HG02981 (cell line): ENCODE measurements around the gene CASTOR1.

Source experiments
- ATAC-seq: cut with Tn5 transposase; IDR thresholded peaks from one replicate; pipeline ENCODE4 v1.9.1; 2021; ENCODE audit warnings: mild to moderate bottlenecking, moderate library complexity; ENCODE audit not compliant: unreplicated experiment

Gene CASTOR1

DNA sequence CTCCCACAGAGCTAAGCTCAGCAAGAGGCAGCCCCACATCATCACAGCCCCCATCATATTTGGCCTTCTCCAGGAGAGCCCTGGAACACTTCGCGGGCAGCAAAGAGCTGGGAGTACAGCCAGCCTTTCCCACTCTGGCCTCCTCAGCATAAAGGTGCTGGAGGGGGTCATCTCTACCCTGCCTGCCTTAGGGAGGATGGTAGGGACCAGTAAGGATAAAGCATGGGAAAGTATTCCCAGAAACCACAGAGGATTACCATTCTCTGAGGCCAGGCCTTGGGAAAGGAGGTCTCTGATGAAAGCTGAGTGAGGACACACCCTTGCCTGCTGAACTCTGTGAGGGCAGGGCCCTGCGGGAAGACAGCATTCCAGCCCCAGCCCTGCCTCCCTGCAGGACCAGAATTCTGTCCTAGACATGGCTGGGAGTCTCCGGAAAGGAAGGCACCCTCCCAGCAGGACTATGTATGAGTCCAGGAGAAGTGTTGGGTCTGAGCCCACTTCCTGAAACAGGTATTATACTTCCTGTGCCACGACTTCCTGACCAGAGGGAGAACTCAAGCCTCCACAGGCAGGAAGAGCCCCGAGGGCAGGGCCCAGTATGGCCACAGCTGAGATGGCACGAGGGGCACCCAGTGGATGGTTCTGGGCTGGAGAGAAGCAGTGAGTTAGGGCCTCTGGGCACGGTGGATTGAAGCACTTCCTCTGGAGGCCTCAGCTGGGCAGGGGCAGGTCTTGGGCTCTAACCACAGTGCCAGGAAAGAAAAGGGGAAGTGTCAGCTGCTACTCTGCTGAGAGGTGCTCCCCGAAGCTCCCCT is 12.9 kb upstream of the CASTOR1 start:
- no peak for ATAC-seq

DNA sequence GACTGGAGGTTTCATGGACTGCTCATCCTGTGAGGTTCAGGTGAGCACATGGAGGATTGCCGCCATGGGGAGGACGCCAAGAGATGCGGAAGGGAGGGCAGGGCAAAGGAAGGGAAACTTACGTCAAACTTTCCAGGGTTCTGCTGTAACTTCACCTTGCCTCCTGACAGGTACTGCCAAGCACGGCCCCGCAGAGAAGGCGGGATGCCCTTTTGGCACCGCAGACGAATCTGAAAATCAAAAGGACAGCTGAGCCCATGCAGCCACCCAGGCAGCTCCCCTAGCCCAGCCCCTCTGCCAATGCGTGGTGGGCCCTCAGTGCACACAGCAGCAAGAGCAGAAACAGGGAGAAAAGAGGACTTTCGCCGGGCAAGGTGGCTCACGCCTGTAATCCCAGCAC is 10.0 kb upstream of the CASTOR1 start:
- ATAC-seq = no peak

DNA sequence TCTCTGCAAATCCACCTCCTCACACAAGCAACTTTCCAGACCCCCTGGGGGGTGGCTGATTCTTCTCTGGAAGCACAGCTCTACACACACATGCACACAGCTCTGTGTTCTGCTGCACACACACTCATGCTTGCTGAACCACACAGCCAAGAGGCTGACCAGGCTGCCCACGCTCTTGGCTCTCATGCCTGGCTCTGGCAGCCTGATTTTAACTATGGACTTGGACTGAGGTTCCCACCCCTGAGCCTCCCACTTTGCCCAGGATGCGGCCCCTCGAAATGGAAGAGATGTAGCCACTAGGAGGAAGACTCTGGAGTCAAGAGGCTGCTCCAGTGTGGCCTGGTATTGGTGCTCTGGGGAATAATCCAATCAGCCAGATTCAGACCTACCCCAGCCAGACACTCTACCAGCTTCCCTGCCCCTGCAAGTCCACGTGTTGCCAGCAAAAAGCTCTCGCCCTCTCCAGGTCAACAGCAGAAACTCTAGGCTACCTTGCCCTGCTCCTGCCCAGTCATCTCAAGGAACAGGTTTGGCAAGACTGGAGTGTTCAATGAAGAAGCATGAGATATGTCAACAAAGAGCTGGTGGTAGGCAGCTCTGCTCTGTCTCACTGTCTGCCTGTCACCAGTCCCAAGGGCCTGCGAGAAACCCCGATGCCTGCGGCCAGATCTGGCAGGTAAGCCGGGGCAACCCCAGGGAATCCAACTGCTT is 8.8 kb upstream of the CASTOR1 start:
- no peak for ATAC-seq

DNA sequence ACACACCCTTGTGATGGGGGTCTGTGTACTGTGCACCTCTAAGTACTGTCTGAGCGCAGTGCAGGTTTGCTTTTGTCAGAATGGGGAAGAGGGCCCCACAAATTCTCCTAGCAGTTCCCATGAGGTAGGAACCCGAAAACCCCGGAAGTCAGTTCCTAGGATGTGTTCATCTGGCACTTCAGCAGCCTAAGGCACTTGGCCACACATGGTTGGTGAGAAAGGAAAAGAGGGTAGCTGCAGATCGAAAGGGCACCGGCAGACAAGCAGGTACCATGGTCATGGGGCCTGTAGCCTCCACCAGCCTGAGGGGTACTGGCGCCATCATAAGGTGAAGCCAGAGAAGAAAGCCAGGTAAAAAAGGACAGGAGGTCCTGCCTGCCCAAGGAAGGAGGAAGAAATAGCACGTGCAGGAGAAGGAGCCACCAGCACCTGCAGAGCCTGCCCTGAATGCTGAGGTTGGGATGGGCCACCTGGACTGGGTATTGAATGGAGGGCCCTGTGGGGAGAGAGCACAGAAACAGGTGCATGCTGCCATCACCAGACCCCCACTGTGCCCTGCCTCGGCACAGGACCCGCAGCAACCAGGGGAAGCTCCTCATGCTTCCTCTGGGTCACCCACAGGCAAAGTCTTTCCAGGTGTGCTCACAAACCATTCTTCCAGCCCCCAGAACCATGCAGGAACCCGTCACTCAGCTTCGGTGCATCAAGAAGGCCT is 8.1 kb upstream of the CASTOR1 start:
- ATAC-seq = no peak

DNA sequence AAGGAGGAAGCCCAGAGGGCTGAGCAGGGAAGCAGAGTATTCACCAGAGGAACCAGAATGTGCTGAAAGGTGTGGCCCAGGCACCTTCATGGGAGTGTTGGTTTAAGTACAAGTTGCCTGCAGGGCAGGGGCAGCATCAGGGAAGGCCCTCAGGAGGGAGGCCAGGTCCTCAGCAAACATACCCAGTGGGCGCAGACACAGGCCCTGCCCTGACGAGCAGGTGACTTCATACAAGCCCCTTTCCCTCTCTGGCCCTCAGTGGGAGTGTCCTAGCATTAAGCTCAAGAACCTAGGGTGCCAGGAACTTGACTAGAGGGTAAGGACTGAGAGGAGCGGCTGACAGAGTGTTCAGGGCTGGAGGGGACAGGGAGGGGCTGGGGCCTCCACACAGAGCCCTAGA is 7.5 kb upstream of the CASTOR1 start:
- ATAC-seq = no peak

DNA sequence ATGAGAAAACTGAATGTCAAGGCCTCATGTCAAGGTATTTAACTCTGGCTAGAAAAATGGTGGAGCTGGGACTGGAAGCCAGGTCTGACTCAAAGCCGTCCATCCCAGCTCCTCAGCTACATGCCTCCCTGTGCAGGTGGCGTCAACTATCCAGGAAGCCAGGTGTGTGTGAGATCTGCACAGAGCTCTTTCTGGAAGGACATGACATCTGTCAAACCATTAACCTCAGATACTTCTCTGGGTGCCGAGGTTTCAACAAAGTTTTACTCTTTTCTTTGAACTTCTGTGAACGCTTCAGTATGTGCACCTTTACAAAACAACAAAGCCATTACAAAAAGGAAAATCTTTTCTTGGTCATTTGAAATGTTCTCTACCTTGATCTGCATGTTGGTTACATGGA is 7.0 kb upstream of the CASTOR1 start:
- no peak for ATAC-seq

DNA sequence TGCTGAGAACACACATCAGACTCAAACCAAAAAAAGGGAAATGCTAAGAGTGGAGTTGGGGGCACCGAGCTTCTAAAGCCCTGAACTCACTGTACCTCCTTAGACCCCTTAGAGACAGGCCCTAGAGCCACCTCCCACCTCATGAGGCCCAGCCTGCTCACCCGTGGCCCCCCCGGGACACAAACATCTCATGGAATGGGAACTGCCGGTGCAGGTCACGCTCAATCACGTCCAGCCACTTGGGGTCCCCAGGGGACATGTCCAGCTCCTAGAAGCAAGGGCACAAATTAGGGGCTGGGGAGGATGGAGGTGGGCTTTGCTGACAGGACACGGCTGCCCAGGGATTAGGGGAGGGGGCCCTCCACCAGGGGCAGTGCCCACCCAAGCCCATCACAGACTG is 6.3 kb upstream of the CASTOR1 start:
- no peak for ATAC-seq

DNA sequence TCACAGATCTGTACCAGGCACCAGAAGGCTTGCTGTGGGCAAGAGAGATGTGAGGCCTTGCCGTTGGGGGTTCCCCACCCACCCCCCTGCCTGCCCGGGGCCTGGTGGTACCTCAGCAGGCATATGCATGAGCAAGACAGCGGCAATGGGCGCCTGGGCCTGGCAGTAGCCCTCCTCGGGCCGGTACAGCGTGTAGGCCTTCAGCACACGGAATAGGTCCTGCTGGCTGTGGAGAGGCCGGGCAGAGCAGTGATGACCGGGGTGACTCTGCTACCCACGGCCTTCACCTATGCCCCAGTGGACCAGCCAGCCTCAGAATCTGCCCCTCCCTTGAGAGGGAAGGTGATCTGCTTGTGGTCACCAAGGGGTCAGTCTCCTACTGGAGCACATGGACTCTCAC is 5.5 kb upstream of the CASTOR1 start:
- ATAC-seq = no peak

DNA sequence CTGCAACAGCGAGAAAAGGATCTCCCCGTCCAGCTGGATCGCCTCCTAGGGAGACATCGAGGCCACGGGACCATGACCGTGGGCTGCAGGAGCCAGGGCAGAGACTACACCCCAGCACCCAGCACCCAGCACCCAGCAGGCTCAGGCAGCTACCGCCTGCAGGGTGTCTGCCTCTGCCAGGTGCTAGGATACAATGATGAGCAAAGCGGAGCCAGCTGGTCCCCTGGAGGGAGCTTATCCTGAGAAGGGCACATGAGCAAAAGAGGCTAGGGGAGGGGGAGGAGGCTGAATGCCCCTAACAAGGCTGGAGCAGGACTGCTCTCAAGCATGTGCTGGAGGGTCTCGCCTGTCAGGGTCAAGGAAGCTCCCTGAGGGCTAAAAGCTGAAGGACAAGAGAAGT is 4.8 kb upstream of the CASTOR1 start:
- no peak for ATAC-seq

DNA sequence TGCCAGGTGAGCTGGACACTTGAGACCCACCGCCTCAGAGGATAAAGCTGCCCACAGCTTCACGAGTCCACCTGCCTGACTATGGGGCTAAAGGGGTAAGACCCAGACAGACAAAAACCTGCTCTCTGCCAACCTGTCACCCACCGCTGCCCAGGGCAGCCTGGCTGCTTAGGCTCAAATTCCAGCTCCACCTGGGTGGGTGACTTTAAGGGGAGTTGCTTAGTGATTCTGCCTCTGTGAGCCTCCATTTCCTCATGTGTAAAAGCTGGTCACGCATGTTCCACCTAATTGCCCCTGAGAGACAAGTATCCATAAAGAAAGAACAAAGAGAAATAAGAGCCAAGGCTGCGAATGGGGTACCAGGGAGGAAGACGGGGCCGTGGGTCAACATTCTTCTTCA is 3.7 kb upstream of the CASTOR1 start:
- ATAC-seq = no peak

DNA sequence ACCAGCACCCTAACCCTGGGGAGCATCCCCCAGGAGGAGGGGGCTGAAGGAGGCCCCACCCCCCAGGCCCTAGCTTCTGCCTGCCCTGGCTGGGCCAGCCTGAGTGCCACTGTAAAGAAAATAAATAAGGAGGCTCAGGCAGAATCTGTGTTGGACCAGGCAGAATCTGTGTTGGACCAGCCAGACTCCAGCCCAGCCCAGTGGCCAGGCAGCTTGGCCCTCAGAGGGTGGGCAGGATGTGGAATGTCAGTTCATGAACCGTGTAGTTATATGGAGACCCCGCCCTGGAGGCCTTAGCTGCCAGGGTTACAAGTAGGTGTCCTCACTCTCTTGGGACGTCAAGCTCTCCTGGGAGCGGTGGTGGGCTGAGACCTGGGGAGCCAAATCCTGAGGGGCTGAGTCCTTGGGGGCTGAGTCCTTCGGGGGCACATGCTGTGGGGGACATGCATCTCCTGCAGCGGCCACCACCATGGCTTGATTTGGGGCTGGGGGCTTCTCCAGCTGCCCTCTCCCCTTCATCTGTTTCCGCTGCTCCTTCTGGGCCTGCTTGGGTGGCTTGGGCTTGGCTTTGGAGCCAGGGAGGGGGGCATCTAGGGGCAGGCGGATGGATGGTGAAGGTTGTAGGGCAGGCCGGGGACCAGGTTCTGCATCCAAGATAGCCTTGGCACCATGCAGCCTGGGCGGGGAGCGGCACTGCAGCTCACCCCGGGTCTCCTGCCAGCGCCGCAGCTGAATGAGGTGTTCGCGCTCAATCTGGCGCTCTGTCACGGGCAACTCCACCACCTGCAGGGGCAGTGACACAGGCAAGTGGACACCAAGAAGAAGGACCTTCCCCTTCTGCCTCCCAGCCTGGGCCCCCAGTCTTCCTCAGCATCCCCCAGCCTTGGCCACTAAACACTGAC is 3.0 kb upstream of the CASTOR1 start:
- no peak for ATAC-seq

DNA sequence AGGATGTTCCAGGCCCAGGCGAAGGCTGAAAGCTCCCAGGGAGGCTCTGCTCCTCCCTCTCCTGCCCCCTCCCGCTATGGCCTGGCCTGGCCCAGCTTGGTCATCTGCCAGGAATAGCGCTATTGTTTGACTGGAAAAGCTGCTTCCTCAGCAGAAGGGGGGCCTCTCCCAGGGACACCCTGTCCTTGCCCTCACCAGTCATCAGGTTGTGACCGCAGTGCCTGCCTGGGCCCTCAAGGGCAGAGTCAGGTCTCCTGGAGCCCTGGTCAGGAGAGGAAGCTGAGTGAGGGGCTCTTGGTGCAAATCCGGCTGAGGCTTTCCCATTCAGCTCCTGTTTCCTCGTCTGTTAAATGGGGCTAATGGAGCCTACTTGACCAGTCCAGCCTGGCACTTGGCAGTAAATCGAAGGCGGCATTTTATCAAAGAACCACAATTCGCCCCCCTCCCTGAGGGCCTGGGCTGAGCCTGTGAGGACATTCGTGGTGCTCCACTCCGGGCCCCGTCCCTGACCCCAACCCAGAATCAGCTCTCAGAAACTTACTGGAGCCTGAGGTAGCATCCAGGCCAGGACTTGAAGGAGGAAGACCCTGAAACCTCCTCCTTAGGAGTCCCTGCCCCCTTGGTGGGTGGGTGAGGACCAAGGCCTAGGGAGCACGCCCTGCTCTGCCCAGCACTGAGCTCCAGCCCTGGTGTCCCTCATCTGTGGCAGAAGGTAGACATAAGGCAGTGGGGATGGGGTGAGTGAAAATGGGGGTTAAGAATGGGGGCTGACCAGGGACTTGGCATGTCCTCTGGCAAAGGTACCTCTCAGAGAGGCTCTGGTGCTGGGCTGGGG is 2.0 kb upstream of the CASTOR1 start:
- no peak for ATAC-seq

DNA sequence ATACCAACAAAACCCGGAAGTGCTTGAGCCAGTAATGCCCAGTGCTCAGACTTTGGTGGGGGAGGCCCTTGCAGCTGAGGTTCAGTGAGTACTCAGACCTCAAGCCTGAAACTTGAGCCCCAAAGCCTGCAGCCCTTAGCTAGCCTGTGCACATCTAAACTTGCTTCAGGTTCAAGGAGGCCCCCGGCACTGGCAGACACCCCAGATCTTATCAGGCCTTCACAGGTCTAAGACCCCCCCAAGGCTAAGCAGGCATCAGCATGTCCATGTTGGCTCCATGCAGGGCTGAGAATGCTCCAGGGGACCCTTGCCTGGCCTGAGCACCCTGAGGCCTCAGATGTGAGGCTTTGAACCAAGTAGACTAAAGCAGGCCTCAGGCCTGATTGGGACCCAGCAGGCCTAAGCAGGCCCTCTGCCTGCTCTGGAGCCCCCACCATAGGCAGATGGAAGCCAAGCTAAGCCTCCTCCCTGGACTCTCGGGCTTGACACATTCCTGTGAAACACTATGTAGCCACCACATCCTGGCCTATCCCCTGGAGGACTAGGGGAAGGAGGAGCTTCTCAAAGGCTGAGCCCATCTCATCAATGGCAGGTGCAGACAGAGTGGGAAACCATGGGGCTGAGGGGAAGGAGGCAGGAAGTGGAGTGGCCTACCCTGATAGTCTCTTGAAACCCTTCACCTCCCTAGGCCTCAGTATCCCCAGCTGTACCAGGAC is 1.2 kb upstream of the CASTOR1 start:
- ATAC-seq = no peak

DNA sequence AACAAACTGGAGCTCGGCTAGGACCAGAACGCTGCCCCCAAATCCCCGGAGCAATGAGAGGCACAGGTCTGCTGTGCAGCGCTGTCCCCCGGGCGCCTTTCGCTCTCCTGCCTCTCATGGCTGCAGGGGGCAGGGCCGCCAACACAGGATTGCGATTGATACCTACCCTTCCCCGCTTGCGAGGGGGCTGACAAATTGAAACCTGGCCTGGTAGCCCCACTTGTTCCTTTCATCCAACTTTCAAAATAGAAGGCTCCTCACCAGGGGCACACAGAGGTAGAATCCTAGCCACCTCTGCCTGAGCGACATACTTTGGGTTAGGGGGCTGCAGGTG is 642 bp upstream of the CASTOR1 start:
- ATAC-seq = peak; percentile 19

DNA sequence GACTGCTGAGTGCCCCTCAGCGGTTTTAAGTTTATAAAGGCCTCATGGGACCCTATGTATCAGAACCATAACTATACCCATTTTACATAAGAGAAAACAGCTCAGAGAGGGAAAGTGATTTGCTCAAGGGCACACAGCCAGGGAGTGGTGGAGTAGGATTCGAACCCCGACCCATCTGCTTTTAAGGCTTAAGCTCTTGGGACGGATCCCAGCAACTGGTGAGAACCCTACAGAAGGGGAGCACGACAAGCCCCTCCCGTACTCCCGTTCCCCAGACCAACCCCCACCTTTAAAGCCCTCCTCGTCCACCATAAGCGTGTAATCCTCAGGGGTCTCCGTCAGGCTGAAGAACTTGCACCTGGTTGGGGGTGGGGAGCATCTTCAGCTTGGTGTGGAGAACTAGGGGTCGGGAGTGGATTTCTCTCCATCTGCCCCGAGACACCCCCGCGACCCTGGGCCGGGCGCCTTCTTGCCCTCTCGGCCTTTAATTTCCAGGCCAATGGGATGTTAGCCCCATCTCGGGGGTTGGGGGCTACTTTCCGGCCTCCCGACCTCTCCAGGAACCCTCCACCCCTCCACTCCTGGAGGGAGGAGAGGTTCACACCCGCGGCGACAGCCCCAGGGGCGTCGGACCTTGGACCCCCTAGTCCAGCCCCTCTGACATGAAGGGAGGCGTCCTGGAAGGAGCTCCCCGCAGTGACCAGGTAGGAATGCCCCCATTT is 725 bp downstream of the CASTOR1 start:
- no peak for ATAC-seq

DNA sequence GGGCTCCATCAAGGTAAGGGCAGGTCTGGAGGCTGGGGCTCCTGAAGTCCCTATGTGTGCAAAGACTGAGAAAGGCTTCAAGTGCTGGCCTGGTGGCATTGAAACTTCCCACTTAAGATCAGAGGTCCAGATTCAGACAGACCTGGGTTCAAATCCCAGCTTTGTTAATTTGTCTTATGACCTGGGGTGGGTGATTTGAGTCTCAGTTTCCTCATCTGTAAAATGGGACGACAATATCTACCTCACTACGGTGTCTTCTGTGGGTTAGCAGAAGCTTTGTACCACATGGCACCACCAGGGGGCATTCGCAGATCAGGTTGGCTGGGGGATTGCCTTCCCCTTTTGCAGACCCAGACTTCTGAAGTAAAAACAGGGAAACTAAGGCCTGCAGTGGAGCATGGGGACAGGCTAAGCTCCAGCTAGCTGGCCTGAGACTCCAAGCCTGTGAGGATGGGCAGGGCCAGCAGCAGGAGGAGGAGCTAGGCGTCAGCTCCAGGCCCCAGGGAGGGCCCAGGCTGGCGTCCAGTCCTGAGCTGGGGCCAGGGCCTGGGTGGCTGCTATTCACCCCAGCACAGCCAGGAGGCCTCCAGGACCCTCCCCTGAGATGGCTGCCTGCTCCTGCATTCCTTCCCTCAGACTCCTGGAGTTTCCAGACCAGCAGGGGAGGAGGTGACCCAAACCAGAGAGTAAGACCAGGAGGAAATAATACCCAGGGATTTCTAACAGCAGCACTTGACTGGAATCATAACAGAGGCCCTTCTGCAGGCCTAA is 1.5 kb downstream of the CASTOR1 start:
- ATAC-seq = no peak

DNA sequence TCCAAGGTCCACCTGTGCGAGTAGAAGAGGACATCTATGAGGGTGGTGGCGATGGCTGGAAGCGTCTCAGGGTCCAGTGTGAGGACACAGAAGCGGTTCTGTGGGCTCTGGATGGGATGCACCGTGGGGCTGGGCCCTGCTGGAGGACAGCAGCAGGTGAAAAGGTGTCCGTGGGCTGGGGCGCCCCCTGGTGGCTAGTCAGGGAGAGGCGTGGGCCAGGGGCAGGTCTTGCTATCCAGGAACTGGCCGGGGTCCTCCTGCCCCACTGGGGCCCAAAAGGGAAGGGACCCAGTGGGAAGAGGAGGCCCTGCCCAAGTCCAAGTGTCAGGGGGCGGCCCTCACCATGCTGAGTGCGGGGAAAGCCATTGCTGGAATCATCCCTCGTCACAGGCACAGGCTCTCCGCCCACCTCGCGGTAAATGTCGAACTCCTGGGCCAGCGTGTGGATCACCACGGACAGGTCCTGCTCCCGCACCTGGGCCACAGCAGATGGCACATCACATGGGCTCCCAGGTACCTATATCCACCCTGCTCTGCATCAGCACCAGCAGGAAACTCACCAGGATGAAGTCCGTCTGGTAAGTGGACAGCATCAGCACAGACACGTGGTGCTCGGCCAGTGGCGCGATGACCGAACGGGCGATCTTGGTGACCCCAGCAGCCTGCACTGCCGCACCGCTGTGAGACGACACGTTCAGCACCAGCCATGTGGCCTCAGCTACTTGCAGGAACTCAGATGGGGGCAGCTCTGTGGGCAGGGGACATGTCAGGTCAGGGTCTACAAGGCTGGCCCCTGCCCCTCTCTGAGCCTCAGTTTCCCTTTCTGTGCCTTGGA is 2.3 kb downstream of the CASTOR1 start:
- ATAC-seq = no peak
